Keratinocyte (primary cell): Measurements from ENCODE around the gene MRPS18B. TPM values are rescaled to one million over a fixed set of nuclear protein-coding genes. Genes with fewer than 3 reads are reported as not detected.
A peak's percentile ranks its signal among the peaks of the same experiment; 100 is the strongest.

Experiments
- DNase-seq: peaks from one replicate; pipeline ENCODE4 v3.0.0-alpha.2; 2011; ENCODE audit warnings: low read depth, missing footprints, low spot score
- FAIRE-seq: peaks from 2 replicates; lab custom pipeline; 2011; peaks lifted over from hg19 to GRCh38; lab: Jason Lieb, UNC
- H2AFZ ChIP-seq: 2 replicates; pipeline ENCODE4 v1.6.0; 2012; ENCODE audit warnings: low read length, control low read depth, inconsistent platforms; ENCODE audit not compliant: control insufficient read depth
- H3K27ac ChIP-seq: 2 replicates; pipeline ENCODE4 v1.5.1; 2011; ENCODE audit warnings: low read length; ENCODE audit not compliant: control insufficient read depth, insufficient read depth
- H3K27me3 ChIP-seq: 3 replicates; pipeline ENCODE4 v1.6.0; 2011; ENCODE audit warnings: low read length; ENCODE audit not compliant: control insufficient read depth, insufficient read depth; ENCODE audit errors: extremely low read depth
- H3K36me3 ChIP-seq, 2 experiments: 2 replicates in 1 of 2; 3 replicates in 1 of 2; pipeline ENCODE4 v1.5.1; 2011; ENCODE audit warnings: low read length in 2 of 2, mild to moderate bottlenecking in 1 of 2; ENCODE audit not compliant: control insufficient read depth in 2 of 2, insufficient read depth in 2 of 2; ENCODE audit errors: extremely low read depth in 1 of 2
- H3K4me1 ChIP-seq: 3 replicates; pipeline ENCODE4 v1.5.1; 2011; ENCODE audit warnings: low read length; ENCODE audit not compliant: control insufficient read depth, insufficient read depth; ENCODE audit errors: extremely low read depth
- H3K4me2 ChIP-seq: 3 replicates; pipeline ENCODE4 v1.6.0; 2011; ENCODE audit warnings: low read depth, low read length; ENCODE audit not compliant: control insufficient read depth, insufficient read depth; ENCODE audit errors: extremely low read depth
- H3K4me3 ChIP-seq, 3 experiments: fragments of 200-600 bp in 1 of 3; sonication (generic) in 1 of 3; 2 replicates in 2 of 3; 3 replicates in 1 of 3; pipeline ENCODE4 v1.5.1; 2011 to 2016; ENCODE audit warnings: low read length in 3 of 3, mild to moderate bottlenecking in 3 of 3, control low read depth in 2 of 3, inconsistent platforms in 1 of 3, low read depth in 1 of 3, mixed read lengths in 1 of 3, mixed run types in 1 of 3, moderate library complexity in 1 of 3; ENCODE audit not compliant: control insufficient read depth in 2 of 3, insufficient read depth in 2 of 3; ENCODE audit errors: extremely low read depth in 1 of 3
- H3K79me2 ChIP-seq: 2 replicates; pipeline ENCODE4 v1.6.0; 2012; ENCODE audit warnings: low read length; ENCODE audit not compliant: control insufficient read depth, insufficient read depth
- H3K9ac ChIP-seq: 3 replicates; pipeline ENCODE4 v1.6.0; 2011; ENCODE audit warnings: low read length; ENCODE audit not compliant: control insufficient read depth, insufficient read depth; ENCODE audit errors: extremely low read depth
- H3K9me1 ChIP-seq: 3 replicates; pipeline ENCODE4 v1.6.0; 2011; ENCODE audit warnings: low read length; ENCODE audit not compliant: control insufficient read depth, insufficient read depth; ENCODE audit errors: extremely low read depth
- H3K9me3 ChIP-seq: 2 replicates; pipeline ENCODE4 v1.5.1; 2012; ENCODE audit warnings: low read depth, low read length; ENCODE audit not compliant: control insufficient read depth
- H4K20me1 ChIP-seq: 3 replicates; pipeline ENCODE4 v1.6.0; 2011; ENCODE audit warnings: low read length; ENCODE audit not compliant: control insufficient read depth, insufficient read depth; ENCODE audit errors: extremely low read depth
- CTCF ChIP-seq, 3 experiments: IDR thresholded peaks in 1 of 3; conservative IDR thresholded peaks in 1 of 3; optimal IDR thresholded peaks in 1 of 3; 2 replicates in 2 of 3; 3 replicates in 1 of 3; pipeline versions ENCODE3 to v1.5.1; 2011; ENCODE audit warnings: low read length in 3 of 3, mild to moderate bottlenecking in 3 of 3, moderate library complexity in 2 of 3, control low read depth in 1 of 3, inconsistent platforms in 1 of 3; ENCODE audit not compliant: insufficient read depth in 2 of 3; ENCODE audit errors: extremely low read depth in 1 of 3
- EZH2 ChIP-seq: IDR thresholded peaks from one replicate; pipeline ENCODE4 v1.6.1; 2012; ENCODE audit warnings: inconsistent platforms, mild to moderate bottlenecking, low read length, moderate library complexity
- dilution Hi-C: fragments of 300-500 bp; cut with MboI; formaldehyde crosslinking; loops from one replicate; pipeline ENCODE4 v1.7.0; 2020; ENCODE audit warnings: low sequenced_read_pairs; ENCODE audit not compliant: extremely low pct_ligation_motif_present
- polyA plus RNA-seq, 5 experiments: library from polyadenylated mRNA; depleted of rRNA in 3 of 5; stranded (reverse) in 3 of 5; stranded (forward) in 1 of 5; unstranded in 1 of 5; fragments of >200 nt; gene quantifications; 1 replicate in 1 of 5; 2 replicates in 3 of 5; 3 replicates in 1 of 5; pipeline versions ENCODE4 v1.2.1 to v1.2.3, GENCODE V29; 2011 to 2012; ENCODE audit warnings: missing spikeins in 2 of 5, low read depth in 1 of 5, low replicate concordance in 1 of 5

Gene MRPS18B
- polyA plus RNA-seq, 1 donor (not counting 4 experiments of a cell fraction or from before 2014, with no cell fraction given), result 55.0 TPM

GRCh38 chr6:30612213-30612612, 5.4 kb upstream of the MRPS18B start:
- peaks cover 24% of the 10 kb centered on the region for H3K4me1 ChIP-seq
- H3K9ac ChIP-seq, result no peak overlapping the region
- DNase-seq, result no peak
- no peak overlapping the region for H3K4me2 ChIP-seq
- peaks cover 3% of the 10 kb centered on the region for H3K9me1 ChIP-seq
- peaks cover 8% of the 10 kb centered on the region for H4K20me1 ChIP-seq
- no peak overlapping the region for H2AFZ ChIP-seq
- no peak overlapping the region for H3K27ac ChIP-seq
- H3K79me2 ChIP-seq, result peaks cover 37% of the 10 kb centered on the region
- H3K27me3 ChIP-seq, result no peaks in the 10 kb centered on the region
- no peaks in the 10 kb centered on the region for H3K9me3 ChIP-seq
- peak in 2 of 3 experiments; percentile 24 to 30 for TF ChIP-seq CTCF (optimal IDR thresholded peaks at IDR 0.05 in 1 of 3, IDR thresholded peaks at IDR 0.05 in 1 of 3, conservative IDR thresholded peaks at IDR 0.05 in 1 of 3; ENCODE audit: extremely low read depth in 1 of 3, insufficient read depth in 2 of 3, low read length in 3 of 3)
- no peak for TF ChIP-seq EZH2
- no peak overlapping the region for H3K4me3 ChIP-seq
- dilution Hi-C loops, result no loop called here
- FAIRE-seq, result no peak
- H3K36me3 ChIP-seq, result peaks cover 15 to 41% of the 10 kb centered on the region in 2 experiments

GRCh38 chr6:30612687-30613248, 4.9 kb upstream of the MRPS18B start:
- Histone ChIP-seq H3K9ac (no peak overlapping the region), H3K9me3 (no peaks in the 10 kb centered on the region), H3K4me3 (no peak overlapping the region), H3K27ac (peak overlapping the region; percentile 23), H3K9me1 (peaks cover 3% of the 10 kb centered on the region), H3K4me2 (peak overlapping the region; percentile 4), H3K27me3 (no peaks in the 10 kb centered on the region), H3K36me3 (peaks cover 13 to 38% of the 10 kb centered on the region in 2 experiments), H2AFZ (no peak overlapping the region), H3K79me2 (peaks cover 37% of the 10 kb centered on the region), H3K4me1 (peaks cover 24% of the 10 kb centered on the region), H4K20me1 (peaks cover 8% of the 10 kb centered on the region)
- dilution Hi-C loops, result no loop called here
- no peak for TF ChIP-seq CTCF (optimal IDR thresholded peaks at IDR 0.05 in 1 of 3, IDR thresholded peaks at IDR 0.05 in 1 of 3, conservative IDR thresholded peaks at IDR 0.05 in 1 of 3; ENCODE audit: extremely low read depth in 1 of 3, insufficient read depth in 2 of 3, low read length in 3 of 3)
- TF ChIP-seq EZH2, result no peak
- DNase-seq (no peak), FAIRE-seq (no peak)
